ENCODE results near the gene ACVR1. TPM values are rescaled to one million over a fixed set of nuclear protein-coding genes. Genes with fewer than 3 reads are reported as not detected.
A peak's percentile ranks its signal among the peaks of the same experiment; 100 is the strongest.
"Not testable (repeated sequence)": the region's sequence is repeated elsewhere in the genome, so short reads cannot be mapped to it uniquely, and the experiment has no call there.

Gene ACVR1
- total RNA-seq, 1 donor from 2014 or later = 17.1 TPM

DNA sequence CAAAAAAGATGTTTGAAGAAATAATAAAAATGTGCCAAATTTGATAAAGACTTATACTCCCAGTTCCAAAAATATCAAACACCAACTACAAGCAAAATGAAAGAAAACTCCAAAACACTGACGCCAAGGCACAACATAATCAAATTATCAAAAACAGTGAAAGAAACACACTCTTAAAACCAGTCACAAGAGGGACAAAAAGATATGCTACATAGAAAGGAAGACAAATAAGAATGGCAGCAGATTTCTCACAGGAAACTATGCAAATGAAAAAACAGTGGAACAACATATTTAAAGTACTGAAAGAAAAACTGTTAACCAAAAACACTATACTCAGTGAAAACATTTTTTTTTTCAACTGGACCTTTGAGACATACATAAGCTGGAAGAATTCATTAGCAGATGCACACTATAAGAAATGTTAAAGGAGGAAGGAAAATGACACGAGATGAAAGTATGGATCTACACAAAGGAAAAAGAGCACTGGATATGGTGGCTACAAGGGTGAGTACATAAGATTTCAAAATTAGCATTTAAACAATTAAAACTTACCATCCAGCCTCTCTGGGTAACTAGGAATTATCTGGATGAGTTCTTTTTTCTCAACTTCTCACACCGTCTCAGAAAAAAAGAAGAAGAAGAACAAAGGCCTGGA lies 153.4 kb downstream of the ACVR1 start:
- no peaks in the 10 kb centered on the region for H3K27me3 ChIP-seq (ENCODE audit: control insufficient read depth, insufficient read depth, low read length)
- no peak for TF ChIP-seq CTCF (IDR thresholded peaks at IDR 0.05; ENCODE audit: insufficient read depth, low read length, severe bottlenecking)
- peak; percentile 18 for DNase-seq (ENCODE audit: low read depth)
- H3K36me3 ChIP-seq (ENCODE audit: control insufficient read depth, insufficient read depth, low read length) = peaks cover 3% of the 10 kb centered on the region
- no peak overlapping the region for H3K4me3 ChIP-seq (ENCODE audit: low read depth, low read length)
- FAIRE-seq = no peak

DNA sequence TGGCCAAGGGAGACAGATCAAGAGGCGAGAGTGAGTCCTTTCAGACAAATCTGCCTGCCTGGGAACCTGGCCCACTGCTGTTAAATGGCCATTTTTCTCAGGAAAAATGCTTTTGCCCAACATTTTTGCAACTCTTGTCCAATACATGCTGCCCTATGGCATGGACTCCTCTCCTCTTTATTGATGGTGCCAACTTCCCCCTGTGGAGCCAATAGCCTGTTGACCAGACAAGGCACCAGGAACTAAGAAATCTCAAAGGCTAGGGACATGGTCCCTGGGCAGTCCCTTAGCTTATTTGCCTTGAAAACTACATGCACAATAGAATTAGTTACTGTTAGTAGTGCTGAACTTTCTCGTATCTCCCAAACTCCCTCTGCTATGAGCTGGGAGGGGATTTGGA lies 155.6 kb downstream of the ACVR1 start:
- FAIRE-seq (no peak), DNase-seq (ENCODE audit: low read depth) (no peak)
- Histone ChIP-seq H3K36me3 (ENCODE audit: control insufficient read depth, insufficient read depth, low read length) (peaks cover 3% of the 10 kb centered on the region), H3K27me3 (ENCODE audit: control insufficient read depth, insufficient read depth, low read length) (no peaks in the 10 kb centered on the region), H3K4me3 (ENCODE audit: low read depth, low read length) (no peak overlapping the region)
- no peak for TF ChIP-seq CTCF (IDR thresholded peaks at IDR 0.05; ENCODE audit: insufficient read depth, low read length, severe bottlenecking)

GRCh38 chr2:157704653-157705052 lies 171.5 kb downstream of the ACVR1 start:
- FAIRE-seq; DNase-seq (ENCODE audit: low read depth); H3K36me3 ChIP-seq (ENCODE audit: control insufficient read depth, insufficient read depth, low read length); H3K4me3 ChIP-seq (ENCODE audit: low read depth, low read length); H3K27me3 ChIP-seq (ENCODE audit: control insufficient read depth, insufficient read depth, low read length): not testable (repeated sequence)

GRCh38 chr2:157704148-157704547 lies 172.0 kb downstream of the ACVR1 start:
- not testable (repeated sequence) for H3K36me3 ChIP-seq (ENCODE audit: control insufficient read depth, insufficient read depth, low read length); DNase-seq (ENCODE audit: low read depth); H3K4me3 ChIP-seq (ENCODE audit: low read depth, low read length); H3K27me3 ChIP-seq (ENCODE audit: control insufficient read depth, insufficient read depth, low read length)
- peak; percentile 50 for FAIRE-seq

- peak; percentile 40 for FAIRE-seq
- no peak for DNase-seq (ENCODE audit: low read depth)
- no peaks in the 10 kb centered on the region for H3K27me3 ChIP-seq (ENCODE audit: control insufficient read depth, insufficient read depth, low read length)
- H3K36me3 ChIP-seq (ENCODE audit: control insufficient read depth, insufficient read depth, low read length) = no peaks in the 10 kb centered on the region
- no peak overlapping the region for H3K4me3 ChIP-seq (ENCODE audit: low read depth, low read length)
- TF ChIP-seq CTCF (IDR thresholded peaks at IDR 0.05; ENCODE audit: insufficient read depth, low read length, severe bottlenecking) = no peak
Observed at GRCh38 chr2:157699806-157700205, 176.3 kb downstream of the ACVR1 start.

- Histone ChIP-seq H3K4me3 (ENCODE audit: low read depth, low read length) (no peak overlapping the region), H3K36me3 (ENCODE audit: control insufficient read depth, insufficient read depth, low read length) (no peaks in the 10 kb centered on the region), H3K27me3 (ENCODE audit: control insufficient read depth, insufficient read depth, low read length) (no peaks in the 10 kb centered on the region)
- no peak for FAIRE-seq
- no peak for DNase-seq (ENCODE audit: low read depth)
- TF ChIP-seq CTCF (IDR thresholded peaks at IDR 0.05; ENCODE audit: insufficient read depth, low read length, severe bottlenecking) = no peak
Observed at GRCh38 chr2:157699009-157699408, 177.1 kb downstream of the ACVR1 start.

GRCh38 chr2:157698430-157698829 lies 177.7 kb downstream of the ACVR1 start:
- no peak for FAIRE-seq
- no peak for TF ChIP-seq CTCF (IDR thresholded peaks at IDR 0.05; ENCODE audit: insufficient read depth, low read length, severe bottlenecking)
- H3K4me3 ChIP-seq (ENCODE audit: low read depth, low read length) = no peak overlapping the region
- no peaks in the 10 kb centered on the region for H3K27me3 ChIP-seq (ENCODE audit: control insufficient read depth, insufficient read depth, low read length)
- no peak for DNase-seq (ENCODE audit: low read depth)
- H3K36me3 ChIP-seq (ENCODE audit: control insufficient read depth, insufficient read depth, low read length) = no peaks in the 10 kb centered on the region
